Esophagus muscularis mucosa (tissue), 3 donors: ENCODE measurements around the gene CD6.

Experiments
- POLR2A ChIP-seq: fragments of 450-650 bp; IDR thresholded peaks from one replicate; pipeline ENCODE4 v1.6.1; 2017; ENCODE audit warnings: antibody characterized with exemption, moderate library complexity, mild to moderate bottlenecking, low read depth
- TF ChIP-seq, protein P1 (sequence below), 3 experiments: fragments of 200-600 bp in 2 of 3; fragments of 450-650 bp in 1 of 3; sonication (generic) in 2 of 3; IDR thresholded peaks; one replicate each; pipeline ENCODE4 v1.5.1; 2017 to 2019; ENCODE audit warnings: antibody characterized with exemption in 3 of 3, mild to moderate bottlenecking in 2 of 3, moderate library complexity in 1 of 3

DNA sequence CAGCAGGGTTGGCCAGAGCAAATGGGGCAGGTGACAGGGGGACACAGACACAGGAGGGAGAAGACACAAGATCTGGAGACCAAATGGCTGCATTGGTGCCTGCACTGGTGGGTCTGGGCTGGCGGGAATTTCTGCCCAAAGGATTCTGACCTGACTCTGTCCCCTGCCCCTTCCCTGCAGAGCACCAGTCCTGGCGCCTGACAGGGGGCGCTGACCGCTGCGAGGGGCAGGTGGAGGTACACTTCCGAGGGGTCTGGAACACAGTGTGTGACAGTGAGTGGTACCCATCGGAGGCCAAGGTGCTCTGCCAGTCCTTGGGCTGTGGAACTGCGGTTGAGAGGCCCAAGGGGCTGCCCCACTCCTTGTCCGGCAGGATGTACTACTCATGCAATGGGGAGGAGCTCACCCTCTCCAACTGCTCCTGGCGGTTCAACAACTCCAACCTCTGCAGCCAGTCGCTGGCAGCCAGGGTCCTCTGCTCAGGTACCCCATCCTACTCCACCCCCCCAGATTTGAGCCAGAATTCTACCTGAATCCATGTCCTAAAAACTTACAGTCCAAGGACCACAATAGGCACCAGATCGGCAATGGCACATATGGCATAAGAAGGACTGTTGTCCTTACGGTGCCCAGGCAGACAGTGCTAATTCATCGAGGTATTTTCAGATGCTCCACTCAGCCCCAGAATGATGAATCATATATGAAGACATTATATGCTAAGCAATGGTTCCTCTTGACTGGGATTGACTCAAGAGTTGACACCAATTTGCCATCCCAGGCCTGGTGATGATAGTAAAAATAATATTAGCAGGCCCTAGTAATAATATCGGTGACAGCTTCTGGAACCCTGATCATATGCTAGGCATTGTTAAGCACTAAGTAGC is 38.2 kb downstream of the CD6 start:
- TF ChIP-seq POLR2A: no peak
- TF ChIP-seq, protein P1, sequence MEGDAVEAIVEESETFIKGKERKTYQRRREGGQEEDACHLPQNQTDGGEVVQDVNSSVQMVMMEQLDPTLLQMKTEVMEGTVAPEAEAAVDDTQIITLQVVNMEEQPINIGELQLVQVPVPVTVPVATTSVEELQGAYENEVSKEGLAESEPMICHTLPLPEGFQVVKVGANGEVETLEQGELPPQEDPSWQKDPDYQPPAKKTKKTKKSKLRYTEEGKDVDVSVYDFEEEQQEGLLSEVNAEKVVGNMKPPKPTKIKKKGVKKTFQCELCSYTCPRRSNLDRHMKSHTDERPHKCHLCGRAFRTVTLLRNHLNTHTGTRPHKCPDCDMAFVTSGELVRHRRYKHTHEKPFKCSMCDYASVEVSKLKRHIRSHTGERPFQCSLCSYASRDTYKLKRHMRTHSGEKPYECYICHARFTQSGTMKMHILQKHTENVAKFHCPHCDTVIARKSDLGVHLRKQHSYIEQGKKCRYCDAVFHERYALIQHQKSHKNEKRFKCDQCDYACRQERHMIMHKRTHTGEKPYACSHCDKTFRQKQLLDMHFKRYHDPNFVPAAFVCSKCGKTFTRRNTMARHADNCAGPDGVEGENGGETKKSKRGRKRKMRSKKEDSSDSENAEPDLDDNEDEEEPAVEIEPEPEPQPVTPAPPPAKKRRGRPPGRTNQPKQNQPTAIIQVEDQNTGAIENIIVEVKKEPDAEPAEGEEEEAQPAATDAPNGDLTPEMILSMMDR (IDR thresholded peaks at IDR 0.05): no peak
